K562 (cell line): ENCODE results near the gene ISG20L2. TPM values are rescaled to one million over a fixed set of nuclear protein-coding genes. Genes with fewer than 3 reads are reported as not detected.

Experiments
- ATF7 ChIP-seq: fragments of 450-650 bp; IDR thresholded peaks from 2 replicates; pipeline ENCODE4 v1.7.1; 2014; ENCODE audit warnings: mild to moderate bottlenecking, moderate library complexity
- CREB3L1 ChIP-seq: fragments of 450-650 bp; IDR thresholded peaks from 2 replicates; pipeline ENCODE4 v1.6.1; 2014; ENCODE audit warnings: low read depth, mild to moderate bottlenecking, moderate library complexity, borderline replicate concordance
- ELF1 ChIP-seq: fragments of 200-800 bp; sonication (Bioruptor generic); IDR thresholded peaks from 2 replicates; pipeline ENCODE4 v1.6.1; 2016; ENCODE audit warnings: missing genetic modification characterization, missing compliant biosample characterization
- FOXP1 ChIP-seq: sonication (generic); formaldehyde crosslinking; IDR thresholded peaks from 2 replicates; pipeline ENCODE4 v1.8.0; 2022; ENCODE audit warnings: mild to moderate bottlenecking, missing genetic modification reagents
- NONO ChIP-seq, 2 experiments: fragments of 200-400 bp in 1 of 2; fragments of 450-650 bp in 1 of 2; formaldehyde crosslinking in 1 of 2; IDR thresholded peaks; 2 replicates each; pipeline ENCODE4 v1.6.1; 2017; ENCODE audit warnings: low read depth in 2 of 2, mild to moderate bottlenecking in 2 of 2, moderate library complexity in 2 of 2, low read length in 1 of 2
- RBFOX2 ChIP-seq: fragments of 200-400 bp; formaldehyde crosslinking; IDR thresholded peaks from 2 replicates; pipeline ENCODE4 v1.6.1; 2017; ENCODE audit warnings: low read depth, mild to moderate bottlenecking, low read length, moderate library complexity
- STAT5A ChIP-seq: IDR thresholded peaks from 2 replicates; pipeline ENCODE4 v1.6.1; 2012; ENCODE audit warnings: low read length, inconsistent platforms, borderline replicate concordance
- ZNF263 ChIP-seq: sonication (generic); formaldehyde crosslinking; IDR thresholded peaks from 2 replicates; pipeline ENCODE4 v1.8.0; 2022; ENCODE audit warnings: mild to moderate bottlenecking, missing genetic modification reagents, borderline replicate concordance
- ZNF592 ChIP-seq: fragments of 450-650 bp; IDR thresholded peaks from 2 replicates; pipeline ENCODE4 v1.6.1; 2017; ENCODE audit warnings: antibody characterized with exemption, mild to moderate bottlenecking
- polyA plus RNA-seq, 8 experiments: library from polyadenylated mRNA; depleted of rRNA in 4 of 8; stranded (reverse) in 5 of 8; unstranded in 3 of 8; fragments of >200 nt; fragmentation: Nextera tagmentation in 2 of 8; fragmentation: Illumina TruSeq in 1 of 8; extraction: Ambion mirVana in 2 of 8; extraction: Trizol in 1 of 8; gene quantifications; 2 replicates each; pipeline versions ENCODE4 v1.2.1 to v1.2.3, GENCODE V29; 2011 to 2014; ENCODE audit warnings: inconsistent platforms in 1 of 8, missing spikeins in 1 of 8
- total RNA-seq, 7 experiments: library from RNA; depleted of rRNA in 6 of 7; stranded (reverse); fragments of >200 nt in 6 of 7; fragmentation: Illumina TruSeq in 2 of 7; extraction: Trizol in 2 of 7; gene quantifications; 2 replicates each; pipeline versions ENCODE4 v1.2.1 to v1.2.3, GENCODE V29; 2011 to 2021; ENCODE audit warnings: low replicate concordance in 1 of 7
- TF ChIP-seq, protein P1 (sequence below): sonication (generic); formaldehyde crosslinking; IDR thresholded peaks from 2 replicates; pipeline ENCODE4 v1.8.0; 2022; ENCODE audit warnings: mild to moderate bottlenecking, missing genetic modification reagents
- TF ChIP-seq, protein P2 (sequence below), 2 experiments: fragments of 450-650 bp; IDR thresholded peaks; 2 replicates each; pipeline ENCODE4 v1.6.1; 2018; ENCODE audit warnings: mild to moderate bottlenecking in 2 of 2, low read depth in 1 of 2; ENCODE audit not compliant: partially characterized antibody in 2 of 2

The ISG20L2 gene
- total and polyA plus RNA-seq, 9 of the 15 experiments (the other 6 are each of a cell fraction or from before 2014, with no cell fraction given): 21.3 to 130 (median 50.3) TPM

DNA sequence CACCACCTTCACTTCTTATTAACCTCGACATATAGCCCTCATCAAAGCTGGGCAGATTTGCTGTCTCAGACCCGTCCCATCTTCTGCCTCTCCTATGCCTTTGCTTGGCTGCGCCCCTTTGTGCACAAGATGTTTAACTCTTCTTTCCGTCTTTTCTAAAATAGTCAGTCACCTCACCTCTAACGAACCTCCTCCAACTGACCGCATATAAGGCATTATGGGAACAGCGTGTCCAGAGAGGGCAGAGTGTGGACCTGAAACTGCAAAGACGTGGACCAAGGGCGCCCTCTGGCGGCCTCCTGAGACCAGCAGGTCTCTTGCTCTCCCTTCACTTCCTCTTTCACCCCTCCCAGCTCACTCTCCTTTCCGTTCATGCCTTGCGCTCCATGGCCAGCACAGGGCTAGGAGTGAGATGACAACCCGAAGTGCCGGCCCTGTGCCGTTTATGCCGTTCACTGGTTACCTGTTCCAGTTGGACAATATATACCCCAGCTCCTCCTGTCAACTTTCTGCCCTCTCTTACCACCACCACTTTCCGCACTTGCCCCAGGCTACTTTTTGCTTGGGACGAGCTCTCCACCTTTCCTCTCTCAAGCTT lies 2.8 kb downstream of the ISG20L2 start (continued):
- TF ChIP-seq, protein P1, sequence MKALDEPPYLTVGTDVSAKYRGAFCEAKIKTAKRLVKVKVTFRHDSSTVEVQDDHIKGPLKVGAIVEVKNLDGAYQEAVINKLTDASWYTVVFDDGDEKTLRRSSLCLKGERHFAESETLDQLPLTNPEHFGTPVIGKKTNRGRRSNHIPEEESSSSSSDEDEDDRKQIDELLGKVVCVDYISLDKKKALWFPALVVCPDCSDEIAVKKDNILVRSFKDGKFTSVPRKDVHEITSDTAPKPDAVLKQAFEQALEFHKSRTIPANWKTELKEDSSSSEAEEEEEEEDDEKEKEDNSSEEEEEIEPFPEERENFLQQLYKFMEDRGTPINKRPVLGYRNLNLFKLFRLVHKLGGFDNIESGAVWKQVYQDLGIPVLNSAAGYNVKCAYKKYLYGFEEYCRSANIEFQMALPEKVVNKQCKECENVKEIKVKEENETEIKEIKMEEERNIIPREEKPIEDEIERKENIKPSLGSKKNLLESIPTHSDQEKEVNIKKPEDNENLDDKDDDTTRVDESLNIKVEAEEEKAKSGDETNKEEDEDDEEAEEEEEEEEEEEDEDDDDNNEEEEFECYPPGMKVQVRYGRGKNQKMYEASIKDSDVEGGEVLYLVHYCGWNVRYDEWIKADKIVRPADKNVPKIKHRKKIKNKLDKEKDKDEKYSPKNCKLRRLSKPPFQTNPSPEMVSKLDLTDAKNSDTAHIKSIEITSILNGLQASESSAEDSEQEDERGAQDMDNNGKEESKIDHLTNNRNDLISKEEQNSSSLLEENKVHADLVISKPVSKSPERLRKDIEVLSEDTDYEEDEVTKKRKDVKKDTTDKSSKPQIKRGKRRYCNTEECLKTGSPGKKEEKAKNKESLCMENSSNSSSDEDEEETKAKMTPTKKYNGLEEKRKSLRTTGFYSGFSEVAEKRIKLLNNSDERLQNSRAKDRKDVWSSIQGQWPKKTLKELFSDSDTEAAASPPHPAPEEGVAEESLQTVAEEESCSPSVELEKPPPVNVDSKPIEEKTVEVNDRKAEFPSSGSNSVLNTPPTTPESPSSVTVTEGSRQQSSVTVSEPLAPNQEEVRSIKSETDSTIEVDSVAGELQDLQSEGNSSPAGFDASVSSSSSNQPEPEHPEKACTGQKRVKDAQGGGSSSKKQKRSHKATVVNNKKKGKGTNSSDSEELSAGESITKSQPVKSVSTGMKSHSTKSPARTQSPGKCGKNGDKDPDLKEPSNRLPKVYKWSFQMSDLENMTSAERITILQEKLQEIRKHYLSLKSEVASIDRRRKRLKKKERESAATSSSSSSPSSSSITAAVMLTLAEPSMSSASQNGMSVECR: peak; percentile 84
- TF ChIP-seq ZNF592: peak; percentile 90
- peak; percentile 80 for TF ChIP-seq ZNF263 (CRISPR knock-in tag)
- TF ChIP-seq STAT5A: 0 out of 2 replicates have a peak, but pooled peaks have one; percentile 19
- TF ChIP-seq FOXP1 (CRISPR knock-in tag): no peak; the same call in 1 of the 2 replicates
- TF ChIP-seq, protein P2, sequence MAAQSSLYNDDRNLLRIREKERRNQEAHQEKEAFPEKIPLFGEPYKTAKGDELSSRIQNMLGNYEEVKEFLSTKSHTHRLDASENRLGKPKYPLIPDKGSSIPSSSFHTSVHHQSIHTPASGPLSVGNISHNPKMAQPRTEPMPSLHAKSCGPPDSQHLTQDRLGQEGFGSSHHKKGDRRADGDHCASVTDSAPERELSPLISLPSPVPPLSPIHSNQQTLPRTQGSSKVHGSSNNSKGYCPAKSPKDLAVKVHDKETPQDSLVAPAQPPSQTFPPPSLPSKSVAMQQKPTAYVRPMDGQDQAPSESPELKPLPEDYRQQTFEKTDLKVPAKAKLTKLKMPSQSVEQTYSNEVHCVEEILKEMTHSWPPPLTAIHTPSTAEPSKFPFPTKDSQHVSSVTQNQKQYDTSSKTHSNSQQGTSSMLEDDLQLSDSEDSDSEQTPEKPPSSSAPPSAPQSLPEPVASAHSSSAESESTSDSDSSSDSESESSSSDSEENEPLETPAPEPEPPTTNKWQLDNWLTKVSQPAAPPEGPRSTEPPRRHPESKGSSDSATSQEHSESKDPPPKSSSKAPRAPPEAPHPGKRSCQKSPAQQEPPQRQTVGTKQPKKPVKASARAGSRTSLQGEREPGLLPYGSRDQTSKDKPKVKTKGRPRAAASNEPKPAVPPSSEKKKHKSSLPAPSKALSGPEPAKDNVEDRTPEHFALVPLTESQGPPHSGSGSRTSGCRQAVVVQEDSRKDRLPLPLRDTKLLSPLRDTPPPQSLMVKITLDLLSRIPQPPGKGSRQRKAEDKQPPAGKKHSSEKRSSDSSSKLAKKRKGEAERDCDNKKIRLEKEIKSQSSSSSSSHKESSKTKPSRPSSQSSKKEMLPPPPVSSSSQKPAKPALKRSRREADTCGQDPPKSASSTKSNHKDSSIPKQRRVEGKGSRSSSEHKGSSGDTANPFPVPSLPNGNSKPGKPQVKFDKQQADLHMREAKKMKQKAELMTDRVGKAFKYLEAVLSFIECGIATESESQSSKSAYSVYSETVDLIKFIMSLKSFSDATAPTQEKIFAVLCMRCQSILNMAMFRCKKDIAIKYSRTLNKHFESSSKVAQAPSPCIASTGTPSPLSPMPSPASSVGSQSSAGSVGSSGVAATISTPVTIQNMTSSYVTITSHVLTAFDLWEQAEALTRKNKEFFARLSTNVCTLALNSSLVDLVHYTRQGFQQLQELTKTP (IDR thresholded peaks at IDR 0.05; ENCODE audit: low read depth in 1 of 2, partially characterized antibody in 2 of 2): peak; percentile 23 to 54
- TF ChIP-seq ELF1 (tag): peak; percentile 77
- peak; percentile 62; the same call in 1 of the 2 replicates for TF ChIP-seq CREB3L1
- TF ChIP-seq RBFOX2: peak; percentile 44; the same call in 1 of the 2 replicates
- TF ChIP-seq ATF7: peak; percentile 54; the same call in 1 of the 2 replicates
- 0 out of 4 replicates have a peak, but pooled peaks of 1 of the 2 experiments have one; percentile 13 for TF ChIP-seq NONO (IDR thresholded peaks at IDR 0.05; ENCODE audit: low read depth in 2 of 2, low read length in 1 of 2)
